KBM-7 (cell line): ENCODE measurements around the gene ITCH.
"Not testable (repeated sequence)": the region's sequence is repeated elsewhere in the genome, so short reads cannot be mapped to it uniquely, and the experiment has no call there.

Experiments used
- DNase-seq: peaks from one replicate; pipeline ENCODE4 v3.0.0-alpha.2; 2015
- in situ Hi-C: fragments of 300-500 bp; cut with MboI; formaldehyde crosslinking; loops from 2 replicates; pipeline ENCODE4 v1.14.3; 2020; ENCODE audit warnings: low sequenced_read_pairs, low pct_unique_long_range_greater_than_20kb, mixed read lengths

ITCH gene

DNA sequence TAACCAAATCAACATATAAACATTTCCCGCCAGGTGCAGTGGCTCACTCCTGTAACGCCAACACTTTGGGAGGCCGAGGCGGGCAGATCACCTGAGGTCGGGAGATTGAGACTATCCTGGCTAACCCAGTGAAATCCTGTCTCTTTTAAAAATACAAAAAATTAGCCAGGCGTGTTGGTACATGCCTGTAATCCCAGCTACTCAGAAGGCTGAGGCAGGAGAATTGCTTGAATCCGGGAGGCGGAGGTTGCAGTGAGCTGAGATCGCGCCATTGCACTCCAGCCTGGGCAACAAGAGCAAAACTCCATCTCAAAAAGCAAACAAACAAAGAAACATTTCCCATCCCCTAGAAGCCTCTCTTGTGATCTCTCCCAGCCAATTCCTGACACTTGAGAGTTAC is 22.3 kb upstream of the ITCH start:
- in situ Hi-C loops, DNase-seq: not testable (repeated sequence)

DNA sequence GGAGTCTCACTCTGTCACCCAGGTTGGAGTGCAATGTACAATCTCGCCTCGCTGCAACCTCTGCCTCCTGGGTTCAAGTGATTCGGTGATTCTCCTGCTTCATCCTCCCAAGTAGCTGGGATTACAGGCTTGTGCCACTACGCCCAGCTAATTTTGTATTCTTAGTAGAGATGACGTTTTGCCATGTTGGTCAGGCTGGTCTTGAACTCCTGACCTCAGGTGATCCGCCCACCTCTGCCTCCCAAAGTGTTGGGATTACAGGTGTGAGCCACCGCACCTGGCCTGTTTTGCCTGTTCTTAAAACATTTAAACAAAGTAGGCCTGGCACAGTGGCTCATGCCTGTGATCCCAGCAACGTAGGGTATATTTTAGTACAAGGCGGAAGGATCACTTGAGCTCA is 21.9 kb upstream of the ITCH start:
- DNase-seq, in situ Hi-C loops: not testable (repeated sequence)

DNA sequence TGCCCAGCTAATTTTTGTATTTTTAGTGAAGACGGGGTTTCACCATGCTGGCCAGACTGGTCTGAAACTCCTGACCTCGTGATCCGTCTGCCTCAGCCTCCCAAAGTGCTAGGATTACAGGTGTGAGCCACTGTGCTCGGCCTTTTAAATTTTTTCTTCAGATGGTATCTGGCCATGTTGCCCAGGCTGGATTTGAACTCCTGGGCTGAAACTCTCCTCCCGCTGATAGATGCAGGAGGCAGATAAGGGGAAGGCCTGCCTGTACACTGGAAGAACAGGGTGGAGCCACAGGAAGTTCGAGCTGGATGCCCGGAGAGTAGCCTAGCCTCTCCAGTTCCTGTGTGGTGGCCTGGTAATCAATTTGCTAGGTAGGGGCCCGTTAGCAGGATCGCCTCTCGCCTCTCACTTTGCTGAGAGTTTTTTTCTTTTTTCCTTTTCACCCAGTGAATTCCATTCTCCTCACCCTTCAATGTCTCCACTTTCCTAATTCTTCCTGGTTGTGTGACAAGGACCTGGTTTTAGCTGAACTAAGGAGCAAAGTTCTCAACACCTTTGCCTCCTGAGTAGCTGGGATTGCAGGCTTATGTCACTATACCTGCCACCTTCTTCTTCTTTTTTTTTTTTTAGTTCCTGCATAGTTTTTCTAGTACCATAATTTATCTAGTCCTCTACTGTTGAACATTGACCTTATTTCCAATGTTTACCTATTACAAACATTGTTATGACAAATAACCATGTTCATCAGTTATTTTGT is 19.4 kb upstream of the ITCH start:
- in situ Hi-C loops = no loop called here

DNA sequence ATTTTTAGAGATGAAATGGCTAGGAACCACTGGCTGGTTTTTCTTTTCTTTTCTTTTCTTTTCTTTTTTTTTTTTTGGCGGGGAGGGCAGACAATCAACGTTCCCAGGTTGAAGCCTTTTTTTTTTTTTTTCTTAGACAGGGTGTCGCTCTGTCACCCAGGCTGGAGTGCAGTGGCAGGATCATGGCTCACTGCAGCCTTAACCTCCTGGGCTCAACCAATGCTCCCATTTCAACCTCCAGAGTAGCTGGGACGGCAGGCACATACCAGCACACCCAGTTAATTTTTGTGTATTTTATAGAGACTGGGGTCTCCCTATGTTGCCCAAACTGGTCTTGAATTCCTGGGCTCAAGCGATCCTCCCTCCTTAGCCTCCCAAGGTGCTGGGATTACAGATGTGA is 18.8 kb upstream of the ITCH start:
- in situ Hi-C loops = no loop called here
- DNase-seq = no peak

More for the DNA sequence above, 19.4 kb upstream of the ITCH start:
- DNase-seq = no peak

DNA sequence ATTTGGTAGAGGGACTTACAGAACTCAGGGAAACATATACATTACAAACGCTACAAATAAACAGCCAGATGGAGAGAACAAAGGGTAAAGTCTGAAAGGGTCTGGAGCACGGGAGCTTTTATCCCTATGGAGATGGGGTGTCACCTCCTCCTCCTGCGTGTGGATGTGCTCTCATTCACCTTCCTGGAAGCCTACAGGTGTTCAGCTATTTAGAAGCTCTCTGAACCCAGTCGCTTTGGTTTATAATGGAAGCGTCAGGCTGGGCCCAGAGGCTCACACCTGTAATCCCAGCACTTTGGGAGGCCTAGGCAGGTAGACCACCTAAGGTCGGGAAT is 17.7 kb upstream of the ITCH start:
- DNase-seq = no peak
- in situ Hi-C loops = no loop called here

DNA sequence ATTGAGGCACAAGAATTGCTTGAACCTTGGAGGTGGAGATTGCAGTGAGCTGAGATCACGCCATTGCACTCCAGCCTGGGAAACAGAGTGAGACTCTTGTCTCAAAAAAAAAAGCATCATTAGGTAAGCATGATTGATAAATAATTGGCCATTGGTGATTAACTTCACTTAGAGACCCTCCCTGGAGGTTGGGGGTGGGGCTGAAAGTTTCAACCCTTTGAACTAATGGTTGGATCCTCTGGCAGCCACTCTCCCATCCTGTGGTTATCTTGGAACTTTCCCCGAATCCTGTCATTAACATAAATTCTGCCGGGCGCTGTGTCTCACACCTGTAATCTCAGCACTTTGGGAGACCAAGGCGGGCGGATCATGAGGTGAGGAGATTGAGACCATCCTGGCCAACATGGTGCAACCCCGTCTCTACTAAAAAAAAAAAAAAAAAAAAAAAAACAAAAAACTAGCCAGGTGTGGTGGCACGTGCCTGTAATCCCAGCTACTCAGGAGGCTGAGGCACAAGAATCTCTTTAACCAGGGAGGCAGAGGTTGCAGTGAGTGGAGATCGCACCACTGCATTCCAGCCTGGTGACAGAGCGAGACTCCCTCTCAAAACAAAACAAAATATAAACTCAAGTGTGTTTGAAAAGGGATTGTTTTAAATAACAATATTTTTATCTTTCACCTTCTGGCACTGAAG is 17.1 kb upstream of the ITCH start:
- DNase-seq, in situ Hi-C loops: not testable (repeated sequence)

DNA sequence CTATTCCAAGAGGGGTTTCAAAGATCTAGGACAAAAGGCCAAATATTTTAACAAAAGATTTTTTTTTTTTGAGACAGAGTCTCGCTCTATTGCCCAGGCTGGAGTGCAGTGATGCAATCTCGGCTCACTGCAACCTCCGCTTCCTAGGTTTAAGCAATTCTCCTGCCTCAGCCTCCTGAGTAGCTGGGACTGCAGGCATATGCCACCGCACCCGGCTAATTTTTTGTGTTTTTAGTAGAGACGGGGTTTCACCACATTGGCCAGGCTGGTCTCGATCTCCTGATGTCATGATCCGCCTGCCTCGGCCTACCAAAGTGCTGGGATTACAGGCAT is 16.6 kb upstream of the ITCH start:
- in situ Hi-C loops, DNase-seq: not testable (repeated sequence)

DNA sequence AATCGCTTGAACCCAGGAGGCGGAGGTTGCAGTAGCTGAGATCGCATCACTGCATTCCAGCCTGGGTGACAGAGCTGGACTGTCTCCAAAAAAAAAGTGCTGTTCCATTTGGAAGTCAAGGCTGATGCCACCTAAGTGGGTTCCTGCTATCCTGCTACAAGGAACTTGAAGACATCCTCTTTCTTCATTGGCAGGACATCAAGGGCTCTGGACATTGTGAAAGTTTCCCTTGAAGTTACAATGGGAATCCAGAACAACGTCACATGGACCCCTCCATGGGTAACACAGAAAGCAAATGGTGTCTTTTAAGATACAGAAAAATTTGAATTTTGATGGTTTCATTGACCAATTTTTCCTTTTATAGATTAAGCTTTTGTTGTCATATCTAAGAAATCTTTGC is 15.5 kb upstream of the ITCH start:
- DNase-seq = no peak
- in situ Hi-C loops = no loop called here

DNA sequence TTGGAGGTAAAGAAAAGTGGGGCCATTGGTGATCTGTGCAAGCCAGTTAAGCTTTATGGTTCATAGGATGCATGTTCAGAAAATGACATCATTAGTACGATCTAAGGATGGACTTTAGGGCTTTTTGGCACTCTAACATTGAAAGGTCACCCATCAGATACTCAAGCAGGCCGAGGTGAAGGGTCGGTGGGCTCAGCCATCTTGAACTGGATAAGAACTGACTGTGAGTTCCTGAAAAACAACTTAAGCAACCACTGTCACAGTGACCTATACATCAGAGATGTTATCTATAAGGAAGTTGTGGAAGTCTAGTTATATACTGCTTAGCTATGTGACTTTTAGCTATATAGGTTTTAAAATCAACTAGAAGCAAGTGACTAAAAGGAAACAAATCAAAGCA is 13.0 kb upstream of the ITCH start:
- in situ Hi-C loops = no loop called here
- DNase-seq = peak; percentile 69

DNA sequence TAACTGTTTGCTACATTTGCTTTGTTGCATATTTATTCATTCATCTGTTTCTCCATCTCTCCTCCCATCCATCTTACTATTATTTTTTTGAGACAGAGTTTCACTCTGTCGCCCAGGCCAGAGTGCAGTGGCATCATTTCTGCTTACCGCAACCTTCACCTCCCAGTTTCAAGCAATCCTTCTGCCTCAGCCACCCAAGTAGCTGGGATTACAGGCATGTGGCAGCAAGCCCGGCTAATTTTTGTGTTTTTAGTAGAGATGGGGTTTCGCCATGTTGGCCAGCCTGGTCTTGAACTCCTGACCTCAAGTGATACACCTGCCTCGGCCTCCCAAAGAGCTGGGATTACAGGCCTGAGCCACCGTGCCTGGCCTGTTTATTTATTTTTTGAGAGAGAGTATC is 9.6 kb upstream of the ITCH start:
- in situ Hi-C loops = not testable (repeated sequence)

DNA sequence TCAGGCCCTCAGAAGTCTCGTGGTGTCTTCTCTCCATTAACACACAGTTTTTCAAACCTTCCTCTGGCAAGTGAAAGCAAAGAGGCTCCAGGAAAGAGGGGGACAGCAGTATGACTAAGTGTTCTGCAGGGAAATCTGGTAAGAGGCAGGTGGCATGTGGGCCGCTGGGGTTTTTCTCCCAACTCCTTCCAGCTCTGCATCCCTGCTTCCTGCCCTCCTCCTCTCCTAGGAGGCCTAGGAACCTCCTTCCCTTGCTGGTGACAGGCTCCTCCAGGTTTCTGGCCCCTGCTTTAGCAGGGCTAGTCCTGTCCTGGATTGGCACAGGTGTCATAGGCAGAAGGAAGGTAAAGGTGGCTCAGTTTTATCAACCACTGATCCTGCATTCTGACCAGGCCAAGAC is 7.6 kb upstream of the ITCH start:
- no peak for DNase-seq
- in situ Hi-C loops = no loop called here

More for the DNA sequence above, 9.6 kb upstream of the ITCH start:
- not testable (repeated sequence) for DNase-seq

DNA sequence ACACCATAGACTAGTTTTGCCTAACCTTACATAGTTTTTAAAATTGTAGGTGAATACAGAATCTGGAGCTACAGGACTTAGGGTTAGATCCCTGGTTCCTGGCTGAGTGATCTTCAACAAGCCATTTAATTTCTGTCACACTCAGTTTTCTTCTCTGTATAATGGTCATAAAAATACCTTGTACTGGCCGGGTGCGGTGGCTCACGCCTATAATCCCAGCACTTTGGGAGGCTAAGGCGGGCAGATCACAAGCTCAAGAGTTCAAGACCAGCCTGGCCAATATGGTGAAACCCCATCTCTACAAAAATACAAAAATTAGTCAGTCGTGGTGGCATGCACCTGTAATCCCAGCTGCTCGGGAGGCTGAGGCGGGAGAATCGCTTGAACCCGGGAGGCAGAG is 3.3 kb upstream of the ITCH start:
- in situ Hi-C loops, DNase-seq: not testable (repeated sequence)

DNA sequence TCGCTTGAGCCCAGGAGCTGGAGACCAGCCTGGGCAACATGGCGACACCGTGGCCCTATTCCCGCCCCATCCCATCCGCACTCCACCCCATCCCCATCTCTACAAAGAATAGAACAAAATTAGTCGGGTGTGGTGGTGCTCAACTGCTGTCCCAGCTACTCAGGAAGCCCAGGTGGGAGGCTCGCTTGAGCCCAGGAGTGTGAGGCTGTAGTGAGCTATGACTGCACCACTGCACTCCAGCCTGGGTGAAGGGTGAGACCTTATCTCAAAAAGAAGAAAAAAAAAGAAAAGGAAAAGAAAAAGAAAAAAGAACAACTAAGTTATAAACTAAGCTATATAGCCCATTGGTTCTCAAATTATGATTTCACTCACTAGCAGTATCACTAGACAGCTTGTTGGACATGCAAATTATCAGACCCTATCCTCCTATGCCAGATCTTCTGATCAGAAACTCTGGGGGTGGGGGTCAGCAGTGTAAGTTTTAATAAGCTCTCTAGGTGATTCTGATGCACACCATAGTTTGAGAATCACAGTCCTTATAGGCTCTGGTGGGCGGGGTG is 491 bp upstream of the ITCH start:
- in situ Hi-C loops = no loop called here
- no peak for DNase-seq

DNA sequence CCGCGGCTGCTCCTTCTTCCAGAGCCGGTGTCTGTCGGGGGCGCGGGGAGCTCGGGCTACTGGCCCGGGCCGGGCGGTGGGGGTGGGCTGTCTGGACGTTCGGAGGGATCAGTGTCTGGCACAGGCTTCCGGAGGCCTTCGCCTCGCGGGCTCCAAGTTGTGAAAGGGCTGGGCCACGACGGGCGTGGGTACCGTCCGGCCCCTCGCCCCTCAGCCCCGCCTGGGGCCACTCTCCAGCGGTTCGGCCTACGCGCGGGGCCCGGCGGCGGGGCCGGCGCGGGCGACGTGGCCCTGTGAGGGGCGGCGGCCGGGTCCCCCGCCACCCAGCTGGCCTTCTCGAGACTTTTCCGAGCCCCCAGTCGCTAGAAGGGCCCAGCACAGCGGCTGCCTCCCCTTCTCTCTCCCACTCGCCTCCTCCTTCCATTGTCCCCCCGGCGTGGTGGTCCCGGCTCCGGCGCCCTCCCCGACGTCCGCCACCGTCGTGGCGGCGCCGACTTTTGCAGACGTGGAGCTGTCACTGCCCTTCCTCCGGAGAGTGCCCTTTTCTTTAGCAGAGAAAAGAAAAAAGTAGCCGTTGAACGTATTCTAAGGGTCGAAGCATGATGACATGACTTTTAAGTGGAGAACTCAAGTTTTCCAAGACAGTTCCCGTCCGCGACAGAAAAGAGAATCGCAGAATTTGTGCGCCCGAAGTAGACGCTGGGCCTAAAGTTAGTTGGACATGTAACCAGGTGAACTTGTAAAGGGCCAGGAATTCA is 571 bp downstream of the ITCH start:
- in situ Hi-C loops = no loop called here
- peak; percentile 21 for DNase-seq

DNA sequence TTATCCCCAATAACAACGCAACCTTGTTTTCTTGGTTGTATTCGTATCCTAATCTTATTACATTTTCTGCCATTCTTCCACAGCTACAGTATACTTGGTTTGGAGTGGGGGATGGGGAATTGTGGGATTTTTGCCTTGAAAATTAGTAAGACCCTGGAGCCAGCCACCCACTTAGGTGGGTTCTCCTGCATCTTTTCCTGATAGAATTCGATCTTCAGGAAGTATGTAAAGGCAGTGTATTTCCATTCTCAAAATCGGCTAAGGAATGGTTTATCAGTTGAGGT is 1.1 kb downstream of the ITCH start:
- DNase-seq = no peak
- in situ Hi-C loops = no loop called here

DNA sequence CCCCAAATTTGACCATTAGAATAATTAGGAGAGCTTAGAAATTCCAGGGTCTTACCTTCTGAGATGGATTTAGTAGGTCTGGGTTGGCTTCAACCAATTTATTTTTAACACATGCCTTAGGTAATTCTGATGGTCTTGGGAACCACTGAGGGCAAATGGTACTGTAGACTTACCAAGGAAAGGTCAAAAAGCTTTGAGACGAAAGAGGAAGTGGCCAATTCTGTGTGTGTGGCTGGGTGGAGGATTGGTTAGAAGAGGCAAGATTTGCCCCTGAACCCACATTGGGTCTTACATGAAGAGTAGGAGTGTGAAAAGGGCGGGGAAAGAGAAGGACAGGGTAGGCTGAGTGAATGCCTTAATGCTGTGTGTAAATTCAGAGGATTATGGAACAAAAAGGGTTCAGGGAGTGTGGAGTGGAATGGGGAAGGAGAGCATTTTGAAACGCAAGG is 2.7 kb downstream of the ITCH start:
- peak; percentile 91 for DNase-seq
- in situ Hi-C loops = no loop called here

DNA sequence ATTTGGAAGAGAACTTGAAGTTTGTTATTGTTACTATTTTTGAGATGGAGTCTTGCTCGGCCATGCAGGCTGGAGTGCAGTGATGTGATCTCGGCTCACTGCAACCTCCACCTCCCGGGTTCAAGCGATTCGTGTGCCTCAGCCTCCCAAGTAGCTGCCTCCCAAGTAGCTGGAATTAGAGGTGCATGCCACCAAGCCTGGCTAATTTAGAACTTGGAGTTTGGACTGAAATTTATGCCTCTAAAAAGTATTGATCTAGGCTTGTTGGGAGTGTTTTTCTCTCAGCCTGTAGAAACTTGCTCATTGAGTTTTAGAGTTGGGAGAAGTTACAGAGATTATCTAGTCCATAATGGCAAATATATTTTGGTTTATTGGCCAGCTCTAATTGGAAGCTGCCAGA is 4.1 kb downstream of the ITCH start:
- in situ Hi-C loops = no loop called here
- no peak for DNase-seq

DNA sequence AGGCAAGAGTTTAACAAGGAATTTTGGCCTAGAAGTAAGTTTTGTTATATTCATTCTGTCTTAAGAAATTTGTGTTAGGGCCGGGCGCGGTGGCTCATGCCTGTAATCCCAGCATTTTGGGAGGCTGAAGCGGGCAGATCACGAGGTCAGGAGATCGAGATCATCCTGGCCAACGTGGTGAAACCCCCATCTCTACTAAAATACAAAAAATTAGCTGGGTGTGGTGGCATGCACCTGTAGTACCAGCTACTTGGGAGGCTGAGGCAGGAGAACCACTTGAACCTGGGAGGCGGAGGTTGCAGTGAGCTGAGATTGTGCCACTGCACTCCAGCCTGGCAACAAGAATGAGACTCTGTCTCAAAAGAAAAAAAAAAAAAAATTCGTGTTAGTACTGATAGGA is 4.8 kb downstream of the ITCH start:
- DNase-seq, in situ Hi-C loops: not testable (repeated sequence)

DNA sequence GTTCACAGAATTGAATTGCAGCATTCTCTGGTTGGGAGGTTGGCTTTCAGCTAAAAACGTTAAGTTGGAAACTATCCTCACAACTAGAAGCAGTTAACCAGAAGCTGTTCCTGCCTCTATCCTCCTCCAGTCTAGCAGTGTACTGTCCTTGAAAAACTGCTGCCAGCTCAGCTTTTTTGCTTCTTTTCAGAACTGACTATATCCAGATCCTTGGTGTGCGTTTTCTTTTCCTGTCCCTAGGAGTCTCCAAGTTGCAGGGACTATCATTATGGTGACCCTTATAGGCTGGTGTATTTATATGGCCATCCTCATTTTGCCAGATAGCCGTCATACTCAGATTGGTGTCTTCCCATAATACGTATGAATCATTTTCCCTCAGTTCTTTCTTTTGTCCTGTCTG is 5.5 kb downstream of the ITCH start:
- in situ Hi-C loops = no loop called here
- no peak for DNase-seq

DNA sequence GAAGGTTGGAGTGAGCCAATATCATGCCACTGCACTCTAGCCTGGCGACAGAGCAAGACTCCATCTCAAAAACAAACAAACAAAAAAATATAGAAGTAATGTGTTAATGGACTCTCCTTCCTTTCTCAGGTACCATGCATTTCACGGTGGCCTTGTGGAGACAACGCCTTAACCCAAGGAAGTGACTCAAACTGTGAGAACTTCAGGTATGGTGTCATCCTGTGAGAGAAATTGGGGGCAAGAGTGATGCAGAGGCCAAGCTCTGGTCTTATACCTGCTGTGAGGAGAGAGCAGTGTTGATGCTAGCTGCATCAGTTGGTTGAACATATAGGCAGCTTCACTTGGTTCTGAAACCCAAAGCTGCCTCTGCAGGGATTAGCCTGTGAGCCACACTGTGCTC is 6.2 kb downstream of the ITCH start:
- in situ Hi-C loops = no loop called here
- no peak for DNase-seq
